HCT116 (cell line): ENCODE results near the gene ACAP2. TPM values are rescaled to one million over a fixed set of nuclear protein-coding genes. Genes with fewer than 3 reads are reported as not detected.

Experiments
- ATAC-seq: fragments of 200-7000 bp; cut with Tn5 transposase; 2 replicates; pipeline ENCODE4 v1.9.1; 2020; ENCODE audit warnings: mild to moderate bottlenecking, moderate library complexity
- BruUV-seq: library from RNA; stranded (reverse); fragments of 400-500 nt; replicated peaks from 2 replicates; lab custom pipeline; 2021; lab: Mats Ljungman, UMichigan
- CTCF ChIA-PET: fragments of 300-600 bp; sonication (Branson Sonifier 250); formaldehyde crosslinking; loops from one replicate; lab custom pipeline; 2021; ENCODE audit warnings: antibody characterized with exemption; lab: Charles Lee
- POLR2A ChIA-PET: fragments of 300-600, 350-600 bp; sonication (Branson Sonifier 250); formaldehyde crosslinking; loops from one replicate; lab custom pipeline; 2021; ENCODE audit warnings: antibody characterized with exemption; lab: Charles Lee
- RAD21 ChIA-PET, 2 experiments: fragments of 300-600 bp; sonication (Branson Sonifier 250); formaldehyde crosslinking; loops; one replicate each; lab custom pipeline; 2023; ENCODE audit warnings: low total read pairs in 2 of 2; ENCODE audit not compliant: uncharacterized antibody in 2 of 2, unreplicated experiment in 2 of 2, low non-redundant PET in 1 of 2; lab: Charles Lee
- DNase-seq: peaks from one replicate; pipeline ENCODE4 v3.0.0-alpha.2; 2010; ENCODE audit warnings: low read depth, low spot score
- H2AFZ ChIP-seq: fragments of 200-600 bp; shearing (Covaris generic), sonication (generic); 2 replicates; pipeline ENCODE4 v1.6.1; 2017; ENCODE audit warnings: low read depth, mixed run types, mixed read lengths, antibody characterized with exemption, low read length; ENCODE audit not compliant: poor library complexity, severe bottlenecking
- H3K27ac ChIP-seq: 2 replicates; pipeline ENCODE4 v1.5.1; 2012; ENCODE audit warnings: low read depth, low read length
- H3K27me3 ChIP-seq: fragments of 200-600 bp; sonication (generic); 2 replicates; pipeline ENCODE4 v1.6.1; 2016; ENCODE audit warnings: mixed run types, low read length, mixed read lengths; ENCODE audit not compliant: insufficient read depth
- H3K36me3 ChIP-seq, 2 experiments: fragments of 200-500 bp in 1 of 2; fragments of 200-600 bp in 1 of 2; sonication (Bioruptor generic) in 1 of 2; sonication (generic) in 1 of 2; 2 replicates each; pipeline versions ENCODE4 v1.5.1 to v1.6.1; 2014 to 2016; ENCODE audit warnings: low read length in 2 of 2, inconsistent platforms in 1 of 2, mixed read lengths in 1 of 2, mixed run types in 1 of 2; ENCODE audit not compliant: insufficient read depth in 2 of 2, control insufficient read depth in 1 of 2
- H3K4me1 ChIP-seq, 2 experiments: fragments of 200-600 bp in 1 of 2; sonication (generic) in 1 of 2; 2 replicates each; pipeline versions ENCODE4 v1.5.1 to v1.6.1; 2012 to 2017; ENCODE audit warnings: low read length in 2 of 2, inconsistent platforms in 1 of 2, mild to moderate bottlenecking in 1 of 2, mixed read lengths in 1 of 2, mixed run types in 1 of 2, moderate library complexity in 1 of 2; ENCODE audit not compliant: insufficient read depth in 2 of 2, control insufficient read depth in 1 of 2
- H3K4me2 ChIP-seq: fragments of 200-600 bp; sonication (generic); 2 replicates; pipeline ENCODE4 v1.6.1; 2017; ENCODE audit warnings: mixed run types, low read length, mixed read lengths
- H3K4me3 ChIP-seq, 2 experiments: fragments of 200-600 bp in 1 of 2; sonication (generic) in 1 of 2; replicated peaks in 1 of 2; 2 replicates each; pipeline ENCODE4 v1.5.1; 2011 to 2016; ENCODE audit warnings: low read length in 2 of 2, control low read depth in 1 of 2, low read depth in 1 of 2, mild to moderate bottlenecking in 1 of 2, mixed read lengths in 1 of 2, mixed run types in 1 of 2
- H3K79me2 ChIP-seq: fragments of 200-600 bp; sonication (generic); 2 replicates; pipeline ENCODE4 v1.6.1; 2017; ENCODE audit warnings: mild to moderate bottlenecking, mixed run types, low read length, moderate library complexity, mixed read lengths; ENCODE audit not compliant: insufficient read depth
- H3K9ac ChIP-seq: fragments of 200-600 bp; sonication (generic); 2 replicates; pipeline ENCODE4 v1.6.1; 2016; ENCODE audit warnings: low read length, mixed read lengths
- H3K9me2 ChIP-seq: fragments of 200-600 bp; sonication (generic), shearing (Covaris generic); 2 replicates; pipeline ENCODE4 v1.6.1; 2017; ENCODE audit warnings: mixed run types, mild to moderate bottlenecking, moderate library complexity; ENCODE audit not compliant: insufficient read depth
- H3K9me3 ChIP-seq, 2 experiments: fragments of 200-500 bp in 1 of 2; fragments of 200-600 bp in 1 of 2; sonication (Bioruptor generic) in 1 of 2; sonication (generic) in 1 of 2; 2 replicates each; pipeline ENCODE4 v1.6.1; 2014 to 2017; ENCODE audit warnings: low read length in 2 of 2, mixed read lengths in 2 of 2, inconsistent platforms in 1 of 2, low read depth in 1 of 2, mild to moderate bottlenecking in 1 of 2, mixed run types in 1 of 2, moderate library complexity in 1 of 2; ENCODE audit not compliant: control insufficient read depth in 1 of 2, insufficient read depth in 1 of 2
- H4K20me1 ChIP-seq: fragments of 200-600 bp; sonication (generic), shearing (Covaris generic); 2 replicates; pipeline ENCODE4 v1.6.1; 2017; ENCODE audit warnings: mixed run types, mild to moderate bottlenecking, moderate library complexity; ENCODE audit not compliant: insufficient read depth
- CTCF ChIP-seq, 3 experiments: fragments of 200-600 bp in 1 of 3; sonication (generic) in 1 of 3; IDR thresholded peaks in 2 of 3; conservative IDR thresholded peaks in 1 of 3; 2 replicates each; pipeline ENCODE4 v1.5.1; 2012 to 2017; ENCODE audit warnings: low read depth in 2 of 3, low read length in 2 of 3, antibody characterized with exemption in 1 of 3, borderline replicate concordance in 1 of 3, control low read depth in 1 of 3, mild to moderate bottlenecking in 1 of 3, mixed read lengths in 1 of 3, mixed run types in 1 of 3, moderate library complexity in 1 of 3; ENCODE audit not compliant: insufficient read depth in 1 of 3
- EGR1 ChIP-seq: IDR thresholded peaks from 2 replicates; pipeline ENCODE4 v1.6.1; 2012; ENCODE audit warnings: low read depth
- FOSL1 ChIP-seq: IDR thresholded peaks from 2 replicates; pipeline ENCODE4 v1.6.1; 2012; ENCODE audit warnings: low read depth
- MAX ChIP-seq: IDR thresholded peaks from 2 replicates; pipeline ENCODE4 v1.6.1; 2012
- POLR2AphosphoS5 ChIP-seq: IDR thresholded peaks from 2 replicates; pipeline ENCODE4 v1.6.1; 2011; ENCODE audit warnings: mild to moderate bottlenecking, low read depth, low read length, moderate library complexity
- RAD21 ChIP-seq: IDR thresholded peaks from 2 replicates; pipeline ENCODE4 v1.6.1; 2012; ENCODE audit warnings: low read depth, mild to moderate bottlenecking
- SIN3A ChIP-seq: IDR thresholded peaks from 2 replicates; pipeline ENCODE4 v1.6.1; 2012; ENCODE audit warnings: low read depth
- TCF7L2 ChIP-seq: IDR thresholded peaks from 2 replicates; pipeline ENCODE4 v1.7.0; 2011; ENCODE audit warnings: borderline replicate concordance, inconsistent platforms; ENCODE audit not compliant: insufficient read depth, insufficient read length; ENCODE audit errors: extremely low read depth
- YY1 ChIP-seq: IDR thresholded peaks from 2 replicates; pipeline ENCODE4 v1.6.1; 2011; ENCODE audit warnings: low read length, low read depth, moderate library complexity, mild to moderate bottlenecking; ENCODE audit not compliant: insufficient replicate concordance; ENCODE audit errors: extremely low read depth
- ZFX ChIP-seq: fragments of 450-650 bp; IDR thresholded peaks from 2 replicates; pipeline ENCODE4 v1.6.1; 2017
- ZNF274 ChIP-seq: fragments of 200-500 bp; sonication (Bioruptor generic); IDR thresholded peaks from 2 replicates; pipeline ENCODE4 v1.6.1; 2014; ENCODE audit warnings: mild to moderate bottlenecking, low read depth, low read length, inconsistent platforms
- intact Hi-C: fragments of 100-400 bp; cut with micrococcal nuclease; formaldehyde crosslinking; loops from 2 replicates; pipeline ENCODE4 v1.10.0; 2022
- total RNA-seq: library from RNA; stranded (reverse); gene quantifications from one replicate; pipeline ENCODE4 v1.2.1, GENCODE V29; 2021; ENCODE audit not compliant: unreplicated experiment

Gene ACAP2
- total RNA-seq, 1 experiment from 2014 or later: 43.0 TPM

- TF ChIP-seq RAD21 (peak; percentile 100), CTCF (IDR thresholded peaks at IDR 0.05 in 2 of 3, conservative IDR thresholded peaks at IDR 0.05 in 1 of 3; ENCODE audit: borderline replicate concordance in 1 of 3, insufficient read depth in 1 of 3, low read depth in 2 of 3, low read length in 2 of 3) (peak; percentile 87 to 100 (median 93)), FOSL1 (no peak), POLR2AphosphoS5 (0 out of 2 replicates have a peak, but pooled peaks have one; percentile 16), TCF7L2 (no peak), EGR1 (no peak), YY1 (peak; percentile 75), ZNF274 (no peak), MAX (0 out of 2 replicates have a peak, but pooled peaks have one; percentile 17), SIN3A (0 out of 2 replicates have a peak, but pooled peaks have one; percentile 40), ZFX (no peak)
- Histone ChIP-seq H3K27ac (peak overlapping the region; percentile 77), H3K9me3 (no peaks in the 10 kb centered on the region), H3K4me1 (peaks cover 12 to 25% of the 10 kb centered on the region in 2 experiments), H3K9ac (peak overlapping the region; percentile 76), H3K27me3 (no peaks in the 10 kb centered on the region), H3K9me2 (no peaks in the 10 kb centered on the region), H2AFZ (peak overlapping the region; percentile 40), H3K36me3 (0 out of 4 replicates have a peak, but pooled peaks cover 0 to 5% of the 10 kb centered on the region in 2 experiments), H3K4me2 (peak overlapping the region; percentile 87), H3K79me2 (peaks cover 28% of the 10 kb centered on the region), H3K4me3 (peak overlapping the region; percentile 63 to 74), H4K20me1 (no peaks in the 10 kb centered on the region)
- ChIA-PET RAD21 (interaction anchor here (0.6 to 1.3 kb wide), 7 partner anchors 247 to 600 kb away, joined by 3 to 4 read pairs (median 3); partner anchors contain the start of genes LSG1 (in 1 of the 2) and PPP1R2 (in 1 of the 2)), CTCF (interaction anchor here (0.6 to 3.4 kb wide), 38 partner anchors 9 to 600 kb away, joined by 3 to 142 read pairs (median 4); partner anchors contain the start of genes ACAP2, LSG1 and PPP1R2), POLR2A (interaction anchor here (0.8 to 2.0 kb wide), 5 partner anchors 9 to 589 kb away, joined by 3 to 7 read pairs (median 4); partner anchors contain the start of gene ACAP2)
- ATAC-seq (peak; percentile 77), DNase-seq (peak; percentile 74)
- BruUV-seq: TSS peak; percentile 48
- intact Hi-C loops: loop anchor here (1.0 to 5.0 kb wide), 3 partner anchors 171 to 579 kb away; partner anchors contain the start of gene ACAP2
These were observed 171.2 kb downstream of the ACAP2 start for GRCh38 chr3:195271410-195272243.
